CD1c-positive myeloid dendritic cell (primary cell): ENCODE data around the gene SMCP.

ENCODE experiments used
- DNase-seq: peaks from one replicate; pipeline ENCODE4 v3.0.0-alpha.2; 2016; ENCODE audit errors: extremely low spot score

Gene SMCP, protein sequence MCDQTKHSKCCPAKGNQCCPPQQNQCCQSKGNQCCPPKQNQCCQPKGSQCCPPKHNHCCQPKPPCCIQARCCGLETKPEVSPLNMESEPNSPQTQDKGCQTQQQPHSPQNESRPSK

DNA sequence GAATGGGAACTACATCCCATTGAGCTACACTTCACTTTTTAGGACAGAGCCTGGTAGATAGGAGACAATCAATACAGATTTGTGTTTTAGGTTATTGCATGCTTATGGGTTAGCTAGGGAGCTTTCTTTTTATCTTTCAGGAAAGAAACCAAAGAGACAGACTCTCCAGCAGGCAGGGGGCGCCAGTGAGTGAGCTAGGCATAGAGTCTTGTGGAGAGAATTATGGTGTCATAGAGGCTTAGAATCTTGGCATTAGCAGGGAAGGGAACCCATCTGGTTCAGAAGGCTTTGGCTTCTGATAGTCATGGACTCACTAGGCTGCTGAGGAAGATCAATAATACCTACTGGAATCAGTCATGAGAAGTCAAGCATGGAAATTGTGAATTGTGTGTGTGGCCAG is at the start of gene SMCP:
Gene SMCP, plus strand, starts transcription at position 281 of the 400 bp plus-strand sequence. CDS start 6,101 bp downstream, outside the sequence.
- peak; percentile 9 for DNase-seq

DNA sequence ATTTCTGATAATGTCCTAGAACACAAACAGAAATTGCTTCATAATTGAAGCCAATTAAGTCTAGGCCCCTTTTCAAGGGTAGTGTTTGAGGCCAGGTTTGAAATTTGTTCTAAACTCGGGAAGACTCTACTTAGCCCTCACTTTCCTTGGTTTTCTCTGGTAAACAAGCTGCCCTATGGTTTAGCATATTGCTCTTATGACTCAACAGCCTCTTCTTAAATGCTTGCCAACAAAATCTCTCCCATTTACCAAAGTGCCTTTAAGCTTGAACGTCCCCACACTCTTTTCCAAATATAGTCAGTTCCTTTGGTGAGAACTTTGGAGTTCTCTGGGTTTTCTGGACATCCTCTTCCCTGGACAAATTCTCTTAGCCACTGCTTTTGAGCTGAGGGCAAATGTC is 41.3 kb upstream of the SMCP start:
- no peak for DNase-seq

DNA sequence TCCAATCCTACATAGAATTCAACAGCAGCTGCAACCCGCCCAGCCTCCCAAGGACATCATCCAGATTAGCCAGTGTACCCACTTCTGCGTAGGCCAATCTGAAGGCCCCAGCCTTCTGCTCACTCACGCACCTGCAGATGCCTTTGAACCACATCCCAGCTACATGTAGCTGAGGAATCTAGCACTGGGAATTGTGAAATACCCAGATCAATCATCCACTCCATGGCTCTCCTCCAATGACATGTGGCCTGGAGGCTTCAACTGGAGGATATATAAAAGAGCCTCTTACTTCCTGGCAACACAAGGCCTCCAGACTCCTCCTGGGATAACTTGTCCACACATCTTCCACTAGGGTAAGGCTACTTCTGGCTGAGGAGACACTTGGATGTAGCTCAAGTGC is 35.6 kb upstream of the SMCP start, which contains the start of gene LCE6A:
Gene LCE6A, plus strand, starts transcription at position 301 of the 400 bp plus-strand sequence. CDS start 665 bp downstream, outside the sequence.
- DNase-seq = no peak

DNA sequence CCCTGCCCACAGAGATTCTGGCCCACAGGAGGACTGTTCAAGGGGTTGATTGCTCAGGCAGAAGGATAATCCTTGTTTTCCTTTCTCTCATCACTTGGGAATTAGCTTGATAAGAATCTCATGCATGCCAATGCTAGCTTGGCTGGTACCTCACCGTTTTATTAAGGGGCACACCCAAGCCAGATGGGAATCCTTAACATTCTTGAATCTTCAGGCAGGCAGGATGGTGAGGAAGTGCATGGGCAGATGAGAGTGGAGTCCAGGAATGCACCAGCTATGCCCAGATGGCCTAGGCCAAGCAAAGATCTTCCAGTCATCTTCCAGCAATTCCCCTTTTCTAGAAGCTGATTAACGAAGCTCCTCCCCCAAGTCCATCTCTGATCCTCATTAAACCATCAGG is 22.5 kb upstream of the SMCP start:
- DNase-seq = no peak

DNA sequence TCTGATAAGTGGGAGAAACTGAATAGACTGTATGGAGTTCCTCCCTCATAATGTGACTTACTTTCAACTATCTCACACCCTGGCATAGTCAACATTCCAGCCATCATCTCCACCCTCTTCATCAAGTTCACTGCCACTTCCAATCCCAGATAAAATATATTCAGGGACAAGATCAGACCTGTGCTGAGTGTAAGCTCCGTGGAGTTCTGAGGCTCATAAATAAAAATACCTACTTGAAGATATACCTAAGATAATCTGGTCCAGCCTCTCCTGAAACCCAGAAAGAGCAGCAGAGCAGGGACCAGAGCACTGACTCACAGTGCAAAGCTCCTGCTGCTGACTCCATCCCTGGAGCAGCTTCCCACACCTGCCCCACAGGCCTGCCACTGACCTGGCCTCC is 20.1 kb upstream of the SMCP start:
- no peak for DNase-seq

DNA sequence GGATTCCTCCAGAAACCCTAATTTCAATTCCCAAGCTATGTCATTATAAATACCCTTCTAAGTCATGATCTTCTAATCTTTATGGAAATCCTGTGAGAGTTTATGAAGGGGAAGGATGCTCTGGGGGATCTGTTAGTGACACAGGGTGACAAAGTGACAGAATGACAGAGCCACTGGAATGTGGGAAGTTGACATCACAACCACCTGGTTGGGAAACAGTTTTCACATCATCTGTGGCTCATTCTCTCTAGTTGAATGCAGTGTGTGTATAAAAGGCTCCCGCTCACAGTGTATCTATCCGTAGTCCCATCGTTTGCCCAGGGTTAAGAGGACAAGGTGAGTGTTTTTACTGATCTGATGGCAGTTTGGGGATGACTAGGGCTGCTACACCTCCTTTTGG is 18.4 kb upstream of the SMCP start, which contains the start of gene LCE7A:
Gene LCE7A, plus strand, starts transcription at position 301 of the 400 bp plus-strand sequence. CDS start 702 bp downstream, outside the sequence.
- no peak for DNase-seq

DNA sequence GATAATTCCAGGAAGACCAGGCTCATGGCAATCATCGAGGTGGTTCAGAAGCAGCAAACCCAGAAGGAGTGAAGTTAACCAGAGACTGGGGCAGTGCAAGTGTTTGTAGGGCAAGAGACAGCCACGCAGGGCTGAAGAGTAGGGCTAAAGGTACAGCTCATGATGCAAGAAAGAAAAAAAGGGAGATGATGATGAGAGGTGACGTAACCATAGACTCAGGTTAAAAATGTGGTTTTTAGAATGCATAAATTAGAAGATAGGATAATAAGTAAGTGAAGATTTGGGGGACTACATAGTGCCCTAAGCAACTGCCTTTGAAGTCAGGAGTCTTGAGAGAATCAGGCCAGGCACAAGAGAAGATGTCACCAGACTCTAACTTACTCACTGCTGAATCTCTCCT is 18.0 kb upstream of the SMCP start:
- DNase-seq = no peak

DNA sequence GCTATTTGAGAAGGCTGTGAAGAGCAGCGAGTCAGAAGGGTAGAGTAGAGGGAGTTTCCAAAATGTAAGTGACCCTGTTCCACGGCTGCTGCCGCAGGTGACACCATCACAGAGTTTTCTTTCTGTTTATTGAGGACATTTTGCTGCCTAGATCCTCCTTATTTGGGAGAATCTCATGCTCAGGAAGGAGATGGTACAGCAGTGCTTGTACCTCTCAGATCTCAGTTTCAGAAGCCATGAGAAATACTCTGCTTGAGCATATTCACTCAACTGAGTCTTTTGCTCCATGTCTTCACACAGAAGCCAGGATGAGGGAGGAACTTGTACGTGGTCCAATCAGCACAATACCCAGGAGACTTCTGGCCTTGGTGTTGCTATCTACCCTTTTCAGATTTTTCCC is 16.7 kb upstream of the SMCP start:
- no peak for DNase-seq

DNA sequence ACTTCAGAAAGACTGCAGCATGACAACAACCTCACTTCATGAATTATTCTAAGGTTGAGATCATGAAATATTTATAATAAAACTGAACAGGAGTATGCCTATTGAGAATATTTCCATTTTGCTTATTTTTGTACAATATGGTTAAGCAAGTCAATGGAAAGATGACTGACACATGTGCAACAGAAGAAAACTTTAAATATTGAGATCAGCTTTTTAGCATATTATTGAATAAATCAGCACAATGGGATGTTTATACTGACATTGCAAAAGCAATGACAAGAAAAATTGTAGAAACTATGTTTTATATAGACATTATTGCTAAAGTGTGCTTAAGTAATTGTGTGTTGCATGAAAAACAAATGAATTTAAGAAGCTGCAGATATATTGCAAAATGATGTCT is 13.7 kb upstream of the SMCP start:
- DNase-seq = no peak

DNA sequence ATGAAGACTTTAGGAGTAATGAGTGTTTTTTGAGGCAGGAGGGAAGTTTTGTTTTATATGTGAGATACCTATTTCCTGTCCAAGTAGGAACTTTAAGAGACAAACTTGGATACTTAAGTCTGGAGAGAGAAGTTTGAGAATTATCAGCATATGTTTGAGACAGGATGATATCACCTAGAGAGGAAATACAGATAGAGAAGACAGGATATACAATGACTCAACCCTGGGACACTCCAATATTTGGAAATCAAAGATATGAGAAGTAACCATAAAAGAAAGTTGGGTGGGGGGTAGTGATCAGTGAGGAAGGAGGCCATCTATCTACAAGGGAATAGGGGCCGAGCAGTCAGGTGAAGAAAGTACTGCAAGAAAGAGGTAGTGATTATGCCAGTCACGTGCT is 11.8 kb upstream of the SMCP start:
- no peak for DNase-seq

DNA sequence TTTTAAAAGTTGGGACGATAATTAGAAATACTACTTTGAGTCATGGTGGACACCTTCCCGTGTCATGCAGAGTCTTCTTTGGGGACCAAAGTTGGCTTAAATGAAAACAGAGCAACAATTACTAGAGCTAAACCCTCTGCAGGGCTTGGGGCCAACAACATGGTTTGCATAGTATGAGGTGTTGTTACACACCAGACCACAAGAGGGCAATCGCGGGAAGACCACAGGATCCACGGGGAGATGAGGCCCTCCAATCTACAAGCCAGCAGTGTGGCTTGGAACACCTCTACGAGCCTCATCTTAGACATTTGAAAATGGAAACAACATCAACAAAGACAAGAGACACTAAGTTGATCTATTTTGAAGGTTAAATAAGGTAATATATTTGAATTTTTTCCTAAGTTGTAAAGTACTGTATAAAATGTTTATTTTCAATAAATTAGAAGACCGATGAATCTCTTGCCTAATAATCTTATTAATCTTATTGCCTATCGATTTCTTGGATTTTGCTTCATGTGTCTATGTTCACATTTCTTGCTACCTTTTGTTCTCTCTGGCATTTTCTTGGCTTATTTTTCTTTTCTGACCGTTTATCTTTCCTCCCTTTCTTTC is 8.2 kb upstream of the SMCP start:
- DNase-seq = peak; percentile 66

DNA sequence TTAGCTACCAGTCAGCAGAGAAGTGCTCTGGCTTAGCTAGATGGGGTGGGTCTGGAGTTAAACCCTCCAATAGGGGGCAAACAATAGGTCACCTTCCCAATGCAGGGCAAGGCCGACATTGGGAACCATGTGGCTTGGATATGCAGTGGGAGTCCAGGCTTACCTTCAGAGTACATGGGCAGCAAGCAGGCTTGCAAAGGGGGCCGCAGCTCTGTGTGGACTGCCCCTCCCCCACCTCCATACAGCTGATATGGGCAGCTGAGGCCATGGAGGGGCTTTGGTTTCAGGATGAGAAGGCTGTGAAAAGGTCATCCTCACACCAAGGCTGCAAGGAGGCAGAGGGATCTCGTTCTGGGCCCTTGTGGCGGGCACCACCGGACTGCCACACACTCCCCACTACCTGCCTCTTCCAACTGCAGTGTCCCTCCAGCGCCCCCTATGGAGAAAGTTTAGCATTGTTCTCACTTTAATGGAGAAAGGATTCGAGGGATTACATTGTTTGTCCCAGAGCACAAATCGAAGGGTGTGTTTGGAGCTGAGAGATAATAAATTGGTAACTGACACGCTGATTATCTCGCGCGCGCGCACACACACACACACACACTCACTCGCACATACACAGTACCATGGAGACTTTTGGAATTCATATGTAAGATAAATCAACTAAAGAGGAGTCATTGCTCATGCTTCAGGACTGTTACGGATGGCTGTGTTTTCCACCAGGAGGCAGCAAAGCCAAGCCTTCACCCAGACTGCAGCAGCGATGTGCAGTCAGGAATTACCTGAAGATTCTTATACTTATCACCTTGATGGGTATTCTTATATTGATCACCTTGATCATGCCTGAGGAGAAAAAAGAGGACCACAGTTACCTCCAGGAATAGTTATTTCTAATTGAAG is 7.0 kb upstream of the SMCP start:
- DNase-seq = peak; percentile 28

DNA sequence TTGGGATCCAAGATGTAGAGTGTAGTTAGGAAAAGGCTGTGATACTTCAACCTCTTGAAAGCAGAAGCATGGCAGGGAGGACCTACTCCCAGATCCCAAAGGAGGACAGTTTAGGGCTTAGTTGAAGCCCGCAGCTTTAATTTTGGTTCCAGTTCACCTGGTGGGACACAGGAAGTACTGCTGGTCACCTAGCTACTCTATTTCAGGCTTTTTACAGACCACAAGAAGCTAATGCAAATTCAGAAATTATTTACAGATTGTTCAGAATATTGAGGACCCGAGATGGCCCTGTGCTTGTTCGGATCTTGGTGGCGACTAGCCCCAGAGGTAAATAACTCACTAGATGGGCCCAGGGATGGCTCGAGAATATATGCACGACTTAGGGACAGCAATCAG is 6.4 kb upstream of the SMCP start:
- no peak for DNase-seq

DNA sequence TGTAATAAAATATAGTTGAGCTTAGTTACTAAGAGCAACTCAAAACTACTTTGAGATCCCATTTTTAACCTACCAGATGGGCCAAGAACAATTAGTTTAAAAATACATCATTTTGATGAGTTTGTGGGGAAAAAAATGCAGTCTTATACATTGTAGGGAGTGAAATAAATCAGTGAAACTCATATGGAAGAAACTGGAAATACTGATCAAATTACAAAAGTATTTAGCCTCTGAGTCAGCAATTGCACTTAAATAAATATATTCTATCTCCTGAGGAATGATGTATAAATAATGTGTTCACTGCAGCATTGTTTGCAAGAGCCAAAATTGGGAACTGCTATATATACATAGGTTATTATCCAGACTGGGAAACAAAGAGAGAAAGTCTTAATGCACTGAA is 4.6 kb upstream of the SMCP start:
- no peak for DNase-seq

DNA sequence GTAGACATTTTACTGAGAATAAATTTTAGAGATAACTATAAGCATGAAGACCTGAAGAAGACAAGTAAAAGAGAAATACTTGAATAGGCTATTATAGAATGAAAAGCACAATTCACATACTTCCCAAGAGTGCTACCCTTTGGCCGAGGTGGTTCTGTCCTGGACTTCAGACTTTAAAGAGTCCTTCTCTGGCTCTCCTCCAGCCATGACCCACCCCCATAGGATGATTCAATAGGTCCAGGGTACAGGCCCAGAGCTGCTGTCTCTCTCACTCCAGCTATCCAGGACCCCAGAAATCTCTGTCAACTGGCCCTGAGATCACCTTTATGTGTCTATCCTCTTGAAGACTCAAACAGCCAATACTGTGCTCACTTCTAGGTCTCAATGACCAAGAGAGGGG is 1.3 kb upstream of the SMCP start:
- DNase-seq = no peak

DNA sequence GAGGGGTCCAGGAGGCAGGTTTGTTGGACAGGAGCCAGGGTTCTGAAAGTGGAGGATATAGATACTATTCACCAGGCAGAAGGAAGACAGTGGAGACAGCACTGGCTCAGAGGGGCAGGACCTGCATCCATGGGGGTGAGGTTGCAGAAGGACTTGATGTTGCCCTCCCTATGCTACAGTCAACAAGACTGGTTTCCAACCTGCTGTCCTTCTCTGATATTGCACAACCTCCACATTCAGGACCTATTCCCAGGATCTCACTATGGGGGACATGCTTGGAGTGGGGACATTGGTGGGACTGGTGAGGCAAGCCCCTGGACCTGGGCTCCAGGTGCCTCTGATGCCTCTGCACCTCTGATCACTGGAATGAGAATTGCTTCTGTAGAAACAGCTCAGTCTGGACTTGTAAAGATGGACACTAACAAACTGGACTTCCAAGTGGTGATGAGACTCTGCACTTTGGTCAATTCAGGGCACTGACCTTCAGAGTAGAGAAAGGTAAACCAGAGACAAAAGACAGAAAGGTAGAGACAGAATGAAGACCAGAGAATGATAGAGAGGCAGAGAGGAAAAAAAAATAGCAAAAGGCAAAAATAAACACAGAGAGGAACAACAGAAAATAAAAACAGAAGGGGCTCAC is 1.6 kb downstream of the SMCP start:
- no peak for DNase-seq

DNA sequence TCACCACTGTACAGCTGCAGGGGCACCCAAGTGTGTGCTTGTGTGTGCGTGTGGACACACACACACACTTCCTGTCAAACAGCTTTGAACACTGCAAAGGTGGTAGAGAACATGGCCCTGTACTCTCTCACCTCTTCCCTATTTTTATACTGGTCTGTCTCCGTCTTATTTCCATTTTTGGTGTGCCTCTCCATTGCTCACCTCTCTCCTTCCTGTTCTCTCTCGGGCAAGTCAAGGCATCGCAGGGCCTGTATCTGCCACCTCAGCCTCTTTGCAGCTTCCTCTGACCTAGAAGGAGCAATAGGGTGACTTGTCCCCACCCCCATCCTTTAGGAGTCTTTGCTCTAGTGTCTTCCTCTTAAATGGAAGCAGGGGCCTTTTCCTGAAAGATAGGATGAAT is 2.2 kb downstream of the SMCP start:
- DNase-seq = no peak

DNA sequence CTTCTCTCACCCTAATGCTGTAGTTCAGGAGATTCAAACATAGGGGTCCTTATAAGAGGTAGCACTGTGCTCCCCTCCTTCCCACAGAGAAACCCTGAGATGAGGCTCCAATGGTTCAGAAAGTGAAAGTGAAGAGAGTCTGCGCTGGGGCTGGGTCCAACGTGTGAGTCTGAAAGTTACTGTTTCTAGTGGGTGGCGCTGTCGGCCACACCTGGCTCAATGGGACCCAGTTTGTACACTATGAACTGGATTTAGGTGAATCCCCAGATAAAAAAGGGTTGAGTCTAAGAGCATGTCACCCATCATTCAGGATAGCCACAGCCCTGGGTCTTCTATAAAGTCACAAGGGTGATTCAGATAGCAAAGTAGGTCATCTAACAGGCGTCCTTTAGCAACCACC is 2.8 kb downstream of the SMCP start:
- DNase-seq = no peak

DNA sequence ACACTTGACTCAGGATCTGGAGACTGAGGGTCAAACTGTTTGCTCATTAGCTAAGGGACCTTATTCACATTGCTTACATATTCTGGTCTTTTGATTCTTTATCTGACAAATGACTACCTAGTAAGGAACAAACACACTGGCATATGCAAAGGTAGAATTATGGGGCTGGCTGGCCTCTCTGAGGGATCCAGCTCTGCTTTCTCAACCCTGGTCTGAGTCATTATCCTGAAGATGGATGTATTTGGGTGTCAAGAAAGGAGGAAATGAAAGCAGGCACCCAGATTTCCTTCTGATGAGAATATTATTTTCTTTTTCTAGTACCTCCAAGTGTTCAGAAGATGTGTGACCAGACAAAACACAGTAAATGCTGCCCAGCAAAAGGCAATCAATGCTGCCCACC is 6.0 kb downstream of the SMCP start:
- no peak for DNase-seq

DNA sequence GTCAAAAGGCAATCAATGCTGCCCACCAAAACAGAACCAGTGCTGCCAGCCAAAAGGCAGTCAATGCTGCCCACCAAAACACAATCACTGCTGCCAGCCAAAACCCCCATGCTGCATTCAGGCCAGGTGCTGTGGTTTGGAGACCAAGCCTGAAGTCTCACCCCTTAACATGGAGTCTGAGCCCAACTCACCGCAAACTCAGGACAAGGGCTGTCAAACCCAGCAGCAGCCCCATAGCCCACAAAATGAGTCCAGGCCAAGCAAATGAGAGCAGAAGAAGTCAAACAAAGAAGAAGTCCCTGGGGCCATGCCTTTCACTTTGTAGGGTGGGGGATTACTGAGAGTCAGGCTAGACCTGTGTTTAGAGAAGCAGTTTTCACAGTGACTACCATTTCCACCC is 6.4 kb downstream of the SMCP start:
- no peak for DNase-seq

DNA sequence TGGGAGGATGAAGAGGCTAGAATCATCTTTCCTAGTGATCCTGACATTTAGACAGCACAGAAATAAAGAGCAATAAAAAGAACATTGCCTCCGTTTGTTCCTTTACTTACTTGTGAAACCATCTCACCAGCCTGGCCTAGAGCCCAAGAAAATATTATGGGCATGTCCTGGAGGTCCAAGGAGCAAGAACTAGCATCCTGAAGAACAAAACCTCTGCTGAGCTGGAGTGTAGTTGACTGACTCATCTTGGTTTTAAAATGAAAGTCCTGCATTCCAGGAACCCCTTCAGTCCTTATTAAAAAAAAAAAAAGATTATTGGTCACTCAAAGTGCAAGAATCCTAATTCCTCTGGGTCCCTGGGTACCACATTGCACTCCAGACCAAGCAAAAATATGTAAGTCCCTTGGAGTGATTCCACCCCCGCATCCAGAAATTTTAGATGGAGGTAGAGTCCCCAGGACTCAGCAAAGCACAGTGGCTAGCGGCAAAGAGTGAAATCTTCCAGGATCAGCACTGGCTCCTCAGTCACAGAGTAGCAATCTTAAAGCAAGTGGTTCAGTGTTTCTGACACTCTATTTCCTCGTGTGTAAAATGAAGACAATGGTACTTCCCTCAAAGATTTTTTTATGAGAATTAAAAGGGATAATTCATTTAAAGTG is 7.0 kb downstream of the SMCP start:
- DNase-seq = no peak

DNA sequence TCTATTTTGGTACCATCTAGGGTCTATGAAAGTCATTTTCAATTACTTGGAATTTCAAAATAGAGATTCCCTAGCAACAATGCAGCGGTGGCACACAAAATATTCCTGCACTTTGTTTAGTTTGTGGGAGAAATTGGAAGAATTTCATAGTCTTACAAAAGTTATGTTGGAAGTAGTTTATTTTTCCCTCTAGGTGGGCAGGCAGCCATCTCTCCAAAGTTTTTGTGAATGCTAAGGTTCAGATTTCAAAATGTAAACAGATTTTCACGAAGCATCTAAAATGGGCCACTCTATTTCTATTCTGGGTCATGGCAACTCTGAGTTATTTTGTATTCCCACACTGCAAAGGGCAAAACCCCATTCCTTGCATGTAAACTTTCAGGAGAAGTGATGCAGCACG is 8.0 kb downstream of the SMCP start:
- DNase-seq = no peak
